ENCODE data around the gene LRRC58. TPM values are rescaled to one million over a fixed set of nuclear protein-coding genes. Genes with fewer than 3 reads are reported as not detected.
A peak's percentile ranks its signal among the peaks of the same experiment; 100 is the strongest.
"Not testable (repeated sequence)": the region's sequence is repeated elsewhere in the genome, so short reads cannot be mapped to it uniquely, and the experiment has no call there.

Gene LRRC58
- total and polyA plus RNA-seq, 8 donors, result 21.3 to 27.7 (median 25.5) TPM

GRCh38 chr3:120393243-120393642, 44.1 kb upstream of the LRRC58 start:
- H3K27ac ChIP-seq, result no peak overlapping the region
- no peak for ATAC-seq
- H3K4me3 ChIP-seq, result no peak overlapping the region
- peaks cover 0 to 28% of the 10 kb centered on the region in 2 donors for H3K36me3 ChIP-seq
- H3K4me1 ChIP-seq, result no peaks in the 10 kb centered on the region
- no peak for TF ChIP-seq CTCF (IDR thresholded peaks at IDR 0.05)
- no peaks in the 10 kb centered on the region for H3K27me3 ChIP-seq
- no peak for DNase-seq
- H3K9me3 ChIP-seq, result no peaks in the 10 kb centered on the region
- intact Hi-C loops (cut with DNase I), result no loop called here

GRCh38 chr3:120382941-120383447, 33.8 kb upstream of the LRRC58 start:
- DNase-seq (no peak), ATAC-seq (no peak)
- H3K4me3 ChIP-seq, result no peak overlapping the region
- H3K36me3 ChIP-seq, result no peaks in the 10 kb centered on the region
- intact Hi-C loops (cut with DNase I), result no loop called here
- no peaks in the 10 kb centered on the region for H3K4me1 ChIP-seq
- H3K27ac ChIP-seq, result no peak overlapping the region
- TF ChIP-seq CTCF (IDR thresholded peaks at IDR 0.05), result no peak
- no peaks in the 10 kb centered on the region for H3K27me3 ChIP-seq
- H3K9me3 ChIP-seq, result no peaks in the 10 kb centered on the region

GRCh38 chr3:120381503-120381902, 32.3 kb upstream of the LRRC58 start:
- no peaks in the 10 kb centered on the region for H3K9me3 ChIP-seq
- no peak overlapping the region for H3K4me3 ChIP-seq
- no peak for TF ChIP-seq CTCF (IDR thresholded peaks at IDR 0.05)
- DNase-seq, result no peak
- ATAC-seq, result no peak
- H3K27ac ChIP-seq, result no peak overlapping the region
- intact Hi-C loops (cut with DNase I), result no loop called here
- no peaks in the 10 kb centered on the region for H3K27me3 ChIP-seq
- no peaks in the 10 kb centered on the region for H3K4me1 ChIP-seq
- no peaks in the 10 kb centered on the region for H3K36me3 ChIP-seq

- H3K27me3 ChIP-seq; H3K9me3 ChIP-seq; intact Hi-C loops (cut with DNase I); H3K4me1 ChIP-seq; DNase-seq; H3K4me3 ChIP-seq; H3K36me3 ChIP-seq; ATAC-seq; H3K27ac ChIP-seq: not testable (repeated sequence)
Observed at GRCh38 chr3:120377948-120378347, 28.8 kb upstream of the LRRC58 start.

GRCh38 chr3:120370463-120370862, 21.3 kb upstream of the LRRC58 start:
- Histone ChIP-seq H3K4me3 (no peak overlapping the region), H3K27ac (no peak overlapping the region), H3K27me3 (no peaks in the 10 kb centered on the region), H3K4me1 (no peaks in the 10 kb centered on the region), H3K9me3 (no peaks in the 10 kb centered on the region), H3K36me3 (no peaks in the 10 kb centered on the region)
- no peak for DNase-seq
- ATAC-seq, result no peak
- TF ChIP-seq CTCF (IDR thresholded peaks at IDR 0.05), result no peak
- intact Hi-C loops (cut with DNase I), result no loop called here

- Histone ChIP-seq H3K9me3 (no peaks in the 10 kb centered on the region), H3K27me3 (no peaks in the 10 kb centered on the region), H3K36me3 (no peaks in the 10 kb centered on the region), H3K27ac (no peak overlapping the region), H3K4me3 (no peak overlapping the region), H3K4me1 (no peaks in the 10 kb centered on the region)
- TF ChIP-seq CTCF (IDR thresholded peaks at IDR 0.05), result no peak
- intact Hi-C loops (cut with DNase I), result no loop called here
- DNase-seq (no peak), ATAC-seq (peak; percentile 75)
Observed at GRCh38 chr3:120369037-120369467, 19.9 kb upstream of the LRRC58 start.
